Erythroblast (primary cell): ENCODE measurements around the gene METTL21C.

Experiments
- GATA1 ChIP-seq: IDR thresholded peaks from 2 replicates; pipeline ENCODE4 v1.6.1; 2011; ENCODE audit warnings: low read depth, mild to moderate bottlenecking, control low read depth, low read length, moderate library complexity
- POLR2A ChIP-seq: IDR thresholded peaks from 2 replicates; pipeline ENCODE4 v1.6.1; 2011; ENCODE audit warnings: mild to moderate bottlenecking, low read length

DNA sequence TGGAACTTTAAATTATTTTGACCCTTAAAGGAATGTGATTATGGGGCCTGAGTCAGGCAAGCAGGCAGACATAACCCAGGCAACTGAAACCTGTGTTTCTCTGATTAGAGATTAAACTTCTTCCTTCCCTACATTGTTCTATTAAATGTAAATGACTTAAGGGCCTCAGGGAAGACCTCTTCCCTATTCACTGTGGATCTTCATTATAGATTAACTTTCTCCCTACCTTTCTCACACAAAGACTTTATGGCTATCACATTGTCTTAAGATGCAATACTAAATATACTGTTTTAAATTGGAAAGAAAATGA, 8.8 kb upstream of the METTL21C start:
- TF ChIP-seq POLR2A = no peak
- TF ChIP-seq GATA1 = no peak
